ENCODE data around the gene ASB13. TPM values are rescaled to one million over a fixed set of nuclear protein-coding genes. Genes with fewer than 3 reads are reported as not detected.

The ASB13 gene
- polyA plus RNA-seq, 1 of the 3 experiments (the other 2 are of a cell fraction), result 9.2 TPM

DNA sequence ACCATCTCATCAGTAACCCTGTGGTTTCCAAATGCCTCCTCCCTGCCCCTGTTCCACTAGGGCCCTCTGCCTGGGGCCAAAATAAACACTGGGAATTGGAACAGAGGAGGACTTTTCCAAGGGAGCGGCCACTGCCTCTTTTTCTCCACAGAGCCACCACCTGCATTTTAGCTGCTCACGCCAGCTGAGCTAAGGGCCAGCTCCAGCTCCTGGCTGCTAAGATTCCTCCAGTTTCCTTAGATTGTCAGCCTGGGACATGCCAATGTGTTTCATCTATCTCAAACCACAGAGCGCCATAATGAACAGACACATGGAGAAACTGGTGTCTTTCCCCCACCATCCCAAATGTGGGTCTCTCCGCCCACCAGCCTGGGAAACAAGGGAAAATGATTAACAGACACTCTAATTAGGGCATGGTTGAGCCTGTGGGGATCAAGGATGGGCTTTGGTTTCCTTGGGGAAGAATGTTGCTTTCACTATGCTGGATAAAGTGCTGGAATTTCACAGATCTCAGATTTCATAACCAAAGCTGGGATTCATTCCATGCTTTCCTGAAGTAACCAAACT, 52.2 kb downstream of the ASB13 start:
- no peak overlapping the region for H3K9ac ChIP-seq
- peak overlapping the region in 1 of 2 experiments; percentile 36; a peak in 2 of 4 replicates for H3K27ac ChIP-seq (ENCODE audit: low read depth in 2 of 2, low read length in 1 of 2)
- H2AFZ ChIP-seq (ENCODE audit: low read depth), result no peak overlapping the region
- ChIA-PET POLR2A (interaction anchor here (0.6 kb wide), 1 partner anchor 766 kb away, joined by 4 read pairs; no protein-coding TSS in a partner anchor), CTCF (interaction anchor here (0.9 to 3.1 kb wide), 4 partner anchors 9 to 184 kb away, joined by 3 to 22 read pairs (median 5); no protein-coding TSS in a partner anchor)
- no peaks in the 10 kb centered on the region for H3F3A ChIP-seq (replicated peaks; ENCODE audit: insufficient read depth)
- no peaks in the 10 kb centered on the region for H3K9me3 ChIP-seq
- no peaks in the 10 kb centered on the region for H3K27me3 ChIP-seq (ENCODE audit: insufficient read depth)
- H3K36me3 ChIP-seq (replicated peaks in 1 of 2; ENCODE audit: control insufficient read depth in 1 of 2, insufficient read depth in 2 of 2, low read length in 1 of 2), result no peaks in the 10 kb centered on the region
- no peak for DNase-seq
- H3K4me3 ChIP-seq (ENCODE audit: low read depth in 2 of 2, low read length in 1 of 2), result no peak overlapping the region
- peaks cover 5 to 7% of the 10 kb centered on the region in 2 experiments; a peak in 1 of 4 replicates for H3K4me1 ChIP-seq (ENCODE audit: control insufficient read depth in 1 of 2, insufficient read depth in 2 of 2, low read depth in 1 of 2, low read length in 1 of 2)
- peak overlapping the region; percentile 59; the same call in 1 of the 2 replicates for H3K4me2 ChIP-seq
- TF ChIP-seq NFIC (IDR thresholded peaks at IDR 0.05; ENCODE audit: borderline replicate concordance), result no peak
- TF ChIP-seq, protein P1, sequence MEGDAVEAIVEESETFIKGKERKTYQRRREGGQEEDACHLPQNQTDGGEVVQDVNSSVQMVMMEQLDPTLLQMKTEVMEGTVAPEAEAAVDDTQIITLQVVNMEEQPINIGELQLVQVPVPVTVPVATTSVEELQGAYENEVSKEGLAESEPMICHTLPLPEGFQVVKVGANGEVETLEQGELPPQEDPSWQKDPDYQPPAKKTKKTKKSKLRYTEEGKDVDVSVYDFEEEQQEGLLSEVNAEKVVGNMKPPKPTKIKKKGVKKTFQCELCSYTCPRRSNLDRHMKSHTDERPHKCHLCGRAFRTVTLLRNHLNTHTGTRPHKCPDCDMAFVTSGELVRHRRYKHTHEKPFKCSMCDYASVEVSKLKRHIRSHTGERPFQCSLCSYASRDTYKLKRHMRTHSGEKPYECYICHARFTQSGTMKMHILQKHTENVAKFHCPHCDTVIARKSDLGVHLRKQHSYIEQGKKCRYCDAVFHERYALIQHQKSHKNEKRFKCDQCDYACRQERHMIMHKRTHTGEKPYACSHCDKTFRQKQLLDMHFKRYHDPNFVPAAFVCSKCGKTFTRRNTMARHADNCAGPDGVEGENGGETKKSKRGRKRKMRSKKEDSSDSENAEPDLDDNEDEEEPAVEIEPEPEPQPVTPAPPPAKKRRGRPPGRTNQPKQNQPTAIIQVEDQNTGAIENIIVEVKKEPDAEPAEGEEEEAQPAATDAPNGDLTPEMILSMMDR (IDR thresholded peaks at IDR 0.05), result no peak
- TF ChIP-seq, protein P2, sequence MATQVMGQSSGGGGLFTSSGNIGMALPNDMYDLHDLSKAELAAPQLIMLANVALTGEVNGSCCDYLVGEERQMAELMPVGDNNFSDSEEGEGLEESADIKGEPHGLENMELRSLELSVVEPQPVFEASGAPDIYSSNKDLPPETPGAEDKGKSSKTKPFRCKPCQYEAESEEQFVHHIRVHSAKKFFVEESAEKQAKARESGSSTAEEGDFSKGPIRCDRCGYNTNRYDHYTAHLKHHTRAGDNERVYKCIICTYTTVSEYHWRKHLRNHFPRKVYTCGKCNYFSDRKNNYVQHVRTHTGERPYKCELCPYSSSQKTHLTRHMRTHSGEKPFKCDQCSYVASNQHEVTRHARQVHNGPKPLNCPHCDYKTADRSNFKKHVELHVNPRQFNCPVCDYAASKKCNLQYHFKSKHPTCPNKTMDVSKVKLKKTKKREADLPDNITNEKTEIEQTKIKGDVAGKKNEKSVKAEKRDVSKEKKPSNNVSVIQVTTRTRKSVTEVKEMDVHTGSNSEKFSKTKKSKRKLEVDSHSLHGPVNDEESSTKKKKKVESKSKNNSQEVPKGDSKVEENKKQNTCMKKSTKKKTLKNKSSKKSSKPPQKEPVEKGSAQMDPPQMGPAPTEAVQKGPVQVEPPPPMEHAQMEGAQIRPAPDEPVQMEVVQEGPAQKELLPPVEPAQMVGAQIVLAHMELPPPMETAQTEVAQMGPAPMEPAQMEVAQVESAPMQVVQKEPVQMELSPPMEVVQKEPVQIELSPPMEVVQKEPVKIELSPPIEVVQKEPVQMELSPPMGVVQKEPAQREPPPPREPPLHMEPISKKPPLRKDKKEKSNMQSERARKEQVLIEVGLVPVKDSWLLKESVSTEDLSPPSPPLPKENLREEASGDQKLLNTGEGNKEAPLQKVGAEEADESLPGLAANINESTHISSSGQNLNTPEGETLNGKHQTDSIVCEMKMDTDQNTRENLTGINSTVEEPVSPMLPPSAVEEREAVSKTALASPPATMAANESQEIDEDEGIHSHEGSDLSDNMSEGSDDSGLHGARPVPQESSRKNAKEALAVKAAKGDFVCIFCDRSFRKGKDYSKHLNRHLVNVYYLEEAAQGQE (IDR thresholded peaks at IDR 0.05; ENCODE audit: low read depth, low read length), result no peak
- no peak for TF ChIP-seq TEAD4 (IDR thresholded peaks at IDR 0.05; ENCODE audit: borderline replicate concordance, insufficient read depth)
- TF ChIP-seq EP300 (IDR thresholded peaks at IDR 0.05; ENCODE audit: borderline replicate concordance in 1 of 2, low read depth in 1 of 2, low read length in 1 of 2), result no peak
- no peak for TF ChIP-seq RFX5 (IDR thresholded peaks at IDR 0.05; ENCODE audit: low read length)
- TF ChIP-seq CHD2 (IDR thresholded peaks at IDR 0.05; ENCODE audit: low read length, partially characterized antibody), result no peak
- WGBS (ENCODE audit: low lambda C conversion rate), result 97% methylated on average over 3 of the region's 4 CpGs
- no peaks in the 10 kb centered on the region for H3K79me2 ChIP-seq (ENCODE audit: insufficient read depth)
- no peaks in the 10 kb centered on the region for H3K9me2 ChIP-seq
- H4K20me1 ChIP-seq (ENCODE audit: insufficient read depth), result no peaks in the 10 kb centered on the region

DNA sequence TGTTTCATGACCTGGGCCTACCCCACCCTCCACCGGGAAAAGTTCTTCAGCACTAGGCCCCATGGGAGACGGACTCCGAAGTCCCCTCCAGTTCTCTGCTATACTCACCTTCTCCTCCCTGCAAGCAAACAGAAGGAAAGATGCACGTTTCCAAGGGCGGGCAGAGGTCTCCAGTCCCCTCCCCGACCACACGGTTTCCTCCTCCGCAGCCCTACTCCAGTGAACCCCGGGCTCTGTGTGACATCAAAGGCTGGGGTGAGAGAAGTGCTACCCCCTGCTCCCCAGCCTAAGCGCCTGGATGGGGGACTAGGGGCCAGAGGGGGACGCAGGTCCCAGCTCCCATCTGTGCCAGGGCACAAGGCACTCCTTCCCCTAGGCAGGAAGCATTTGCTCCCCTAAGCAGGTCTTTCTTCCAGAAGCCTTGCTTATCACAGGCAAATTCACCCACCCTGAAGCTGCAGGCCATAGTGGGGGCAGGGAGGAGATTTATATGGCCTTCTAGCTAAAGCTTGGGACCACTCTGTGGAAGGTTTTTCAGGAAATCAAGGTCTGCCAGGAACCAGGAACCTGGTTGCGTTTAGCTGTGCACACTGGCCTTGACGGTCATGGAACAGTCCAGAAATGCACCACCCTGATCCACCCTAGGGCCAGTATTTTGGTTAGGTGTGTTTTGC, 52.8 kb downstream of the ASB13 start:
- H3K27ac ChIP-seq (ENCODE audit: low read depth in 2 of 2, low read length in 1 of 2), result no peak overlapping the region
- no peaks in the 10 kb centered on the region for H3K79me2 ChIP-seq (ENCODE audit: insufficient read depth)
- peak overlapping the region; percentile 59; the same call in 1 of the 2 replicates for H3K4me2 ChIP-seq
- 91% methylated on average over 11 of the region's 13 CpGs for WGBS (ENCODE audit: low lambda C conversion rate)
- no peaks in the 10 kb centered on the region for H3F3A ChIP-seq (replicated peaks; ENCODE audit: insufficient read depth)
- H3K36me3 ChIP-seq (replicated peaks in 1 of 2; ENCODE audit: control insufficient read depth in 1 of 2, insufficient read depth in 2 of 2, low read length in 1 of 2), result no peaks in the 10 kb centered on the region
- ChIA-PET POLR2A (no interaction called here), CTCF (interaction anchor here (1.2 to 3.1 kb wide), 3 partner anchors 9 to 171 kb away, joined by 4 to 22 read pairs (median 6); no protein-coding TSS in a partner anchor)
- no peaks in the 10 kb centered on the region for H3K9me3 ChIP-seq
- H2AFZ ChIP-seq (ENCODE audit: low read depth), result no peak overlapping the region
- DNase-seq, result no peak
- peaks cover under 1 to 5% of the 10 kb centered on the region in 2 experiments; a peak in 1 of 4 replicates for H3K4me1 ChIP-seq (ENCODE audit: control insufficient read depth in 1 of 2, insufficient read depth in 2 of 2, low read depth in 1 of 2, low read length in 1 of 2)
- H3K9me2 ChIP-seq, result no peaks in the 10 kb centered on the region
- no peak overlapping the region for H3K4me3 ChIP-seq (ENCODE audit: low read depth in 2 of 2, low read length in 1 of 2)
- TF ChIP-seq RXRA (IDR thresholded peaks at IDR 0.05; ENCODE audit: borderline replicate concordance, low read depth) (no peak), TCF12 (IDR thresholded peaks at IDR 0.05) (no peak), EZH2phosphoT487 (IDR thresholded peaks at IDR 0.05; ENCODE audit: borderline replicate concordance, low read depth) (no peak), GABPA (IDR thresholded peaks at IDR 0.05; ENCODE audit: low read depth) (no peak)
- no peaks in the 10 kb centered on the region for H3K27me3 ChIP-seq (ENCODE audit: insufficient read depth)
- no peaks in the 10 kb centered on the region for H4K20me1 ChIP-seq (ENCODE audit: insufficient read depth)
- no peak overlapping the region for H3K9ac ChIP-seq
